Panc1 (cell line): ENCODE data around the gene LRIT1.

Experiments
- POLR2AphosphoS5 ChIP-seq: IDR thresholded peaks from 2 replicates; pipeline ENCODE4 v1.6.1; 2012; ENCODE audit warnings: mild to moderate bottlenecking, low read depth, low read length, moderate library complexity
- SIN3A ChIP-seq: IDR thresholded peaks from 2 replicates; pipeline ENCODE4 v1.6.1; 2012; ENCODE audit warnings: low read depth, mild to moderate bottlenecking, low read length, moderate library complexity, borderline replicate concordance; ENCODE audit not compliant: insufficient read depth
- TCF7L2 ChIP-seq: IDR thresholded peaks from 2 replicates; pipeline ENCODE4 v1.6.1; 2011; ENCODE audit warnings: mild to moderate bottlenecking, low read depth, low read length, inconsistent platforms
- TF ChIP-seq, protein P1 (sequence below): fragments of 450-650 bp; IDR thresholded peaks from 2 replicates; pipeline ENCODE4 v1.5.1; 2017; ENCODE audit warnings: mild to moderate bottlenecking

DNA sequence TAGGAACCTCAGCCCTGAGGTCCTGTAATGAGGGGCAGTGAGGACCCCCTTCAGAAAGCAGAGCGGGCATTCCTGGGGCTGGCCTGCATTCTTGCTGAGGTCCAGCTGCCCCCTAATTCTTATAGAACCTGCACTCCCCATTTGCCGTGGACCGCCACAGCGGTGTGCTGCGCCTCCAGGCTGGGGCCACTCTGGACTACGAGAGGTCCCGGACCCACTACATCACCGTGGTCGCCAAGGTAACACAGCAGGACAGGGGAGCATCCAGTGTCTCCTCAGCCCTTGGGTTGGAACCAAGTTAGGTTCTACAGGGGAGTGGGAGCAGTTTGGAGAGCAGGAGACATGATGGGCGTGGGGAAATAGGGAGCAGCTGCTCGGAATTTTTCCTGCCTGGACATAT is 39.7 kb downstream of the LRIT1 start:
- TF ChIP-seq, protein P1, sequence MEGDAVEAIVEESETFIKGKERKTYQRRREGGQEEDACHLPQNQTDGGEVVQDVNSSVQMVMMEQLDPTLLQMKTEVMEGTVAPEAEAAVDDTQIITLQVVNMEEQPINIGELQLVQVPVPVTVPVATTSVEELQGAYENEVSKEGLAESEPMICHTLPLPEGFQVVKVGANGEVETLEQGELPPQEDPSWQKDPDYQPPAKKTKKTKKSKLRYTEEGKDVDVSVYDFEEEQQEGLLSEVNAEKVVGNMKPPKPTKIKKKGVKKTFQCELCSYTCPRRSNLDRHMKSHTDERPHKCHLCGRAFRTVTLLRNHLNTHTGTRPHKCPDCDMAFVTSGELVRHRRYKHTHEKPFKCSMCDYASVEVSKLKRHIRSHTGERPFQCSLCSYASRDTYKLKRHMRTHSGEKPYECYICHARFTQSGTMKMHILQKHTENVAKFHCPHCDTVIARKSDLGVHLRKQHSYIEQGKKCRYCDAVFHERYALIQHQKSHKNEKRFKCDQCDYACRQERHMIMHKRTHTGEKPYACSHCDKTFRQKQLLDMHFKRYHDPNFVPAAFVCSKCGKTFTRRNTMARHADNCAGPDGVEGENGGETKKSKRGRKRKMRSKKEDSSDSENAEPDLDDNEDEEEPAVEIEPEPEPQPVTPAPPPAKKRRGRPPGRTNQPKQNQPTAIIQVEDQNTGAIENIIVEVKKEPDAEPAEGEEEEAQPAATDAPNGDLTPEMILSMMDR, result no peak
- TF ChIP-seq POLR2AphosphoS5 (no peak), TCF7L2 (no peak), SIN3A (no peak)
